K562 (cell line): ENCODE data around the gene CFAP73. TPM values are rescaled to one million over a fixed set of nuclear protein-coding genes. Genes with fewer than 3 reads are reported as not detected.
A peak's percentile ranks its signal among the peaks of the same experiment; 100 is the strongest.

Experiments
- EZH2 ChIP-seq: IDR thresholded peaks from 2 replicates; pipeline ENCODE4 v1.6.1; 2012; ENCODE audit warnings: low read depth, mild to moderate bottlenecking, inconsistent platforms, low read length, borderline replicate concordance
- TFAM ChIP-seq: fragments of 250-450 bp; sonication (Bioruptor Pico); conservative IDR thresholded peaks from 2 replicates; pipeline ENCODE4 v1.5.0; 2021; ENCODE audit warnings: mild to moderate bottlenecking, moderate library complexity
- TRIM28 ChIP-seq: fragments of 450-650 bp; IDR thresholded peaks from 2 replicates; pipeline ENCODE4 v1.6.1; 2017
- U2AF1 ChIP-seq: fragments of 200-400 bp; formaldehyde crosslinking; optimal IDR thresholded peaks from 2 replicates; pipeline ENCODE3; 2017; ENCODE audit warnings: mild to moderate bottlenecking, low read depth, low read length, moderate library complexity
- polyA plus RNA-seq, 8 experiments: library from polyadenylated mRNA; depleted of rRNA in 4 of 8; stranded (reverse) in 5 of 8; unstranded in 3 of 8; fragments of >200 nt; fragmentation: Nextera tagmentation in 2 of 8; fragmentation: Illumina TruSeq in 1 of 8; extraction: Ambion mirVana in 2 of 8; extraction: Trizol in 1 of 8; gene quantifications; 2 replicates each; pipeline versions ENCODE4 v1.2.1 to v1.2.3, GENCODE V29; 2011 to 2014; ENCODE audit warnings: inconsistent platforms in 1 of 8, missing spikeins in 1 of 8
- total RNA-seq, 7 experiments: library from RNA; depleted of rRNA in 6 of 7; stranded (reverse); fragments of >200 nt in 6 of 7; fragmentation: Illumina TruSeq in 2 of 7; extraction: Trizol in 2 of 7; gene quantifications; 2 replicates each; pipeline versions ENCODE4 v1.2.1 to v1.2.3, GENCODE V29; 2011 to 2021; ENCODE audit warnings: low replicate concordance in 1 of 7
- TF ChIP-seq, protein P1 (sequence below): fragments of 250-450 bp; sonication (Bioruptor Pico); IDR thresholded peaks from 2 replicates; pipeline ENCODE4 v1.8.0; 2021; ENCODE audit warnings: borderline replicate concordance, mild to moderate bottlenecking, moderate library complexity; ENCODE audit not compliant: poor library complexity, severe bottlenecking
- TF ChIP-seq, protein P2 (sequence below): fragments of 450-650 bp; conservative IDR thresholded peaks from 2 replicates; pipeline ENCODE4 v1.6.1; 2016; ENCODE audit warnings: missing genetic modification characterization, low read depth, mild to moderate bottlenecking, missing compliant biosample characterization, moderate library complexity
- TF ChIP-seq, protein P3 (sequence below): fragments of 450-650 bp; IDR thresholded peaks from 2 replicates; pipeline ENCODE4 v1.6.1; 2014; ENCODE audit warnings: low read depth, mild to moderate bottlenecking, moderate library complexity, borderline replicate concordance
- TF ChIP-seq, protein P4 (sequence below): IDR thresholded peaks from 2 replicates; pipeline ENCODE4 v1.6.1; 2011; ENCODE audit warnings: borderline replicate concordance, low read depth, mild to moderate bottlenecking, moderate library complexity, low read length; ENCODE audit not compliant: insufficient read depth, poor library complexity, severe bottlenecking
- TF ChIP-seq, protein P5 (sequence below): sonication (generic); formaldehyde crosslinking; IDR thresholded peaks from 2 replicates; pipeline ENCODE4 v1.8.0; 2022; ENCODE audit warnings: mild to moderate bottlenecking, missing genetic modification reagents
- TF ChIP-seq, protein P6 (sequence below): sonication (generic); formaldehyde crosslinking; IDR thresholded peaks from 2 replicates; pipeline ENCODE4 v1.8.0; 2023; ENCODE audit warnings: missing genetic modification reagents, mild to moderate bottlenecking, borderline replicate concordance
- TF ChIP-seq, protein P7 (sequence below): sonication (generic); formaldehyde crosslinking; IDR thresholded peaks from 2 replicates; pipeline ENCODE4 v1.8.1; 2022; ENCODE audit warnings: missing genetic modification reagents

Gene CFAP73
- total and polyA plus RNA-seq, 9 of the 15 experiments (the other 6 are each of a cell fraction or from before 2014, with no cell fraction given): not detected

DNA sequence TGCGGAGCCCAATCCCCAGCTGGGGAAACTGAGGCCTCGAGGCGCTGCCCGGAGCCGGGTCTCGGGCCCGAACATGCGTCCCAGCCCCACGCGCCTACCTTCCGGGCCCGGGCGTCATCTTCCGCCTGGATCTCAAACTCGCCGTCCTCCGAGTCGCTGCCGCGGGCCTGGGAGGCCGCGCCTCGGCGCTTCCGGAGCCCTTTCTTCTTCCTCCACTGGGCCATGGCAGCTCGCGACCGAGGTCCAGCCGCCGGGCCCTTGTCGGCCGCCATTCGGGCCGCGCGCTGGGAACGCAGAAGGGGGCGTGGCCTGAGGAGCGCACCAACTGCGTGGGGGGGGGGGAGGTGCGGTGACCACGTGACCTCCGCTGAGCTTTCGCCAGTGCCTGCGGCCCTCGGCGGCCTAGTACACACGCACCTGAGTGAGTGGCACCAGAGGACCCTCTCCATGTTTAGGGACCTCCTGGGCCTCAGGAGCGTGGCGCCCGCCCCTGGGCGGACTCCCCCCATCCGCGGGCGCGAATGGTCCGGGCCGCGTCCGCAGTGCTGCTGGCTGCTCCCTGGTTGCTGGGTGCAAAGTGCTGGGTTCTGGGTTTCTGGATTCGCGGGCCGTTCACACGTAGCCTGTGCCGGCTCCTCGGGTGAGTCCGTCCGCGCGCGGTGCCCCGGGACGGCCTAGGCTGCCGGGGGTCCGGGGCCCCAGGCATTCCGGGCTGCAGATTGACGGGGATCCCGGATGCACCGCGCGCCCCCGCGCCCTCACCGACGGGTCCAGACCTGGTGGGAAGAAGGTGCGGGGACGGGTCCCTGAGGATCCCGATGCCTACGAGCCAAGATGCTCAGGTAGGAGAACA lies 35.9 kb downstream of the CFAP73 start, which contains the start of the genes DDX54 and RITA1 (continued):
- TF ChIP-seq, protein P1, sequence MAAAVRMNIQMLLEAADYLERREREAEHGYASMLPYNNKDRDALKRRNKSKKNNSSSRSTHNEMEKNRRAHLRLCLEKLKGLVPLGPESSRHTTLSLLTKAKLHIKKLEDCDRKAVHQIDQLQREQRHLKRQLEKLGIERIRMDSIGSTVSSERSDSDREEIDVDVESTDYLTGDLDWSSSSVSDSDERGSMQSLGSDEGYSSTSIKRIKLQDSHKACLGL: peak; percentile 75
- TF ChIP-seq, protein P2, sequence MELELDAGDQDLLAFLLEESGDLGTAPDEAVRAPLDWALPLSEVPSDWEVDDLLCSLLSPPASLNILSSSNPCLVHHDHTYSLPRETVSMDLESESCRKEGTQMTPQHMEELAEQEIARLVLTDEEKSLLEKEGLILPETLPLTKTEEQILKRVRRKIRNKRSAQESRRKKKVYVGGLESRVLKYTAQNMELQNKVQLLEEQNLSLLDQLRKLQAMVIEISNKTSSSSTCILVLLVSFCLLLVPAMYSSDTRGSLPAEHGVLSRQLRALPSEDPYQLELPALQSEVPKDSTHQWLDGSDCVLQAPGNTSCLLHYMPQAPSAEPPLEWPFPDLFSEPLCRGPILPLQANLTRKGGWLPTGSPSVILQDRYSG: no peak
- no peak for TF ChIP-seq TFAM
- TF ChIP-seq, protein P3, sequence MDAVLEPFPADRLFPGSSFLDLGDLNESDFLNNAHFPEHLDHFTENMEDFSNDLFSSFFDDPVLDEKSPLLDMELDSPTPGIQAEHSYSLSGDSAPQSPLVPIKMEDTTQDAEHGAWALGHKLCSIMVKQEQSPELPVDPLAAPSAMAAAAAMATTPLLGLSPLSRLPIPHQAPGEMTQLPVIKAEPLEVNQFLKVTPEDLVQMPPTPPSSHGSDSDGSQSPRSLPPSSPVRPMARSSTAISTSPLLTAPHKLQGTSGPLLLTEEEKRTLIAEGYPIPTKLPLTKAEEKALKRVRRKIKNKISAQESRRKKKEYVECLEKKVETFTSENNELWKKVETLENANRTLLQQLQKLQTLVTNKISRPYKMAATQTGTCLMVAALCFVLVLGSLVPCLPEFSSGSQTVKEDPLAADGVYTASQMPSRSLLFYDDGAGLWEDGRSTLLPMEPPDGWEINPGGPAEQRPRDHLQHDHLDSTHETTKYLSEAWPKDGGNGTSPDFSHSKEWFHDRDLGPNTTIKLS: peak; percentile 48; the same call in 1 of the 2 replicates
- no peak for TF ChIP-seq EZH2
- TF ChIP-seq U2AF1: peak; percentile 72
- TF ChIP-seq, protein P4, sequence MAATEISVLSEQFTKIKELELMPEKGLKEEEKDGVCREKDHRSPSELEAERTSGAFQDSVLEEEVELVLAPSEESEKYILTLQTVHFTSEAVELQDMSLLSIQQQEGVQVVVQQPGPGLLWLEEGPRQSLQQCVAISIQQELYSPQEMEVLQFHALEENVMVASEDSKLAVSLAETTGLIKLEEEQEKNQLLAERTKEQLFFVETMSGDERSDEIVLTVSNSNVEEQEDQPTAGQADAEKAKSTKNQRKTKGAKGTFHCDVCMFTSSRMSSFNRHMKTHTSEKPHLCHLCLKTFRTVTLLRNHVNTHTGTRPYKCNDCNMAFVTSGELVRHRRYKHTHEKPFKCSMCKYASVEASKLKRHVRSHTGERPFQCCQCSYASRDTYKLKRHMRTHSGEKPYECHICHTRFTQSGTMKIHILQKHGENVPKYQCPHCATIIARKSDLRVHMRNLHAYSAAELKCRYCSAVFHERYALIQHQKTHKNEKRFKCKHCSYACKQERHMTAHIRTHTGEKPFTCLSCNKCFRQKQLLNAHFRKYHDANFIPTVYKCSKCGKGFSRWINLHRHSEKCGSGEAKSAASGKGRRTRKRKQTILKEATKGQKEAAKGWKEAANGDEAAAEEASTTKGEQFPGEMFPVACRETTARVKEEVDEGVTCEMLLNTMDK: no peak
- TF ChIP-seq, protein P5, sequence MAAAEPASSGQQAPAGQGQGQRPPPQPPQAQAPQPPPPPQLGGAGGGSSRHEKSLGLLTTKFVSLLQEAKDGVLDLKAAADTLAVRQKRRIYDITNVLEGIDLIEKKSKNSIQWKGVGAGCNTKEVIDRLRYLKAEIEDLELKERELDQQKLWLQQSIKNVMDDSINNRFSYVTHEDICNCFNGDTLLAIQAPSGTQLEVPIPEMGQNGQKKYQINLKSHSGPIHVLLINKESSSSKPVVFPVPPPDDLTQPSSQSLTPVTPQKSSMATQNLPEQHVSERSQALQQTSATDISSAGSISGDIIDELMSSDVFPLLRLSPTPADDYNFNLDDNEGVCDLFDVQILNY (CRISPR knock-in tag): 0 out of 2 replicates have a peak, but pooled peaks have one; percentile 79
- no peak for TF ChIP-seq TRIM28
- TF ChIP-seq, protein P6, sequence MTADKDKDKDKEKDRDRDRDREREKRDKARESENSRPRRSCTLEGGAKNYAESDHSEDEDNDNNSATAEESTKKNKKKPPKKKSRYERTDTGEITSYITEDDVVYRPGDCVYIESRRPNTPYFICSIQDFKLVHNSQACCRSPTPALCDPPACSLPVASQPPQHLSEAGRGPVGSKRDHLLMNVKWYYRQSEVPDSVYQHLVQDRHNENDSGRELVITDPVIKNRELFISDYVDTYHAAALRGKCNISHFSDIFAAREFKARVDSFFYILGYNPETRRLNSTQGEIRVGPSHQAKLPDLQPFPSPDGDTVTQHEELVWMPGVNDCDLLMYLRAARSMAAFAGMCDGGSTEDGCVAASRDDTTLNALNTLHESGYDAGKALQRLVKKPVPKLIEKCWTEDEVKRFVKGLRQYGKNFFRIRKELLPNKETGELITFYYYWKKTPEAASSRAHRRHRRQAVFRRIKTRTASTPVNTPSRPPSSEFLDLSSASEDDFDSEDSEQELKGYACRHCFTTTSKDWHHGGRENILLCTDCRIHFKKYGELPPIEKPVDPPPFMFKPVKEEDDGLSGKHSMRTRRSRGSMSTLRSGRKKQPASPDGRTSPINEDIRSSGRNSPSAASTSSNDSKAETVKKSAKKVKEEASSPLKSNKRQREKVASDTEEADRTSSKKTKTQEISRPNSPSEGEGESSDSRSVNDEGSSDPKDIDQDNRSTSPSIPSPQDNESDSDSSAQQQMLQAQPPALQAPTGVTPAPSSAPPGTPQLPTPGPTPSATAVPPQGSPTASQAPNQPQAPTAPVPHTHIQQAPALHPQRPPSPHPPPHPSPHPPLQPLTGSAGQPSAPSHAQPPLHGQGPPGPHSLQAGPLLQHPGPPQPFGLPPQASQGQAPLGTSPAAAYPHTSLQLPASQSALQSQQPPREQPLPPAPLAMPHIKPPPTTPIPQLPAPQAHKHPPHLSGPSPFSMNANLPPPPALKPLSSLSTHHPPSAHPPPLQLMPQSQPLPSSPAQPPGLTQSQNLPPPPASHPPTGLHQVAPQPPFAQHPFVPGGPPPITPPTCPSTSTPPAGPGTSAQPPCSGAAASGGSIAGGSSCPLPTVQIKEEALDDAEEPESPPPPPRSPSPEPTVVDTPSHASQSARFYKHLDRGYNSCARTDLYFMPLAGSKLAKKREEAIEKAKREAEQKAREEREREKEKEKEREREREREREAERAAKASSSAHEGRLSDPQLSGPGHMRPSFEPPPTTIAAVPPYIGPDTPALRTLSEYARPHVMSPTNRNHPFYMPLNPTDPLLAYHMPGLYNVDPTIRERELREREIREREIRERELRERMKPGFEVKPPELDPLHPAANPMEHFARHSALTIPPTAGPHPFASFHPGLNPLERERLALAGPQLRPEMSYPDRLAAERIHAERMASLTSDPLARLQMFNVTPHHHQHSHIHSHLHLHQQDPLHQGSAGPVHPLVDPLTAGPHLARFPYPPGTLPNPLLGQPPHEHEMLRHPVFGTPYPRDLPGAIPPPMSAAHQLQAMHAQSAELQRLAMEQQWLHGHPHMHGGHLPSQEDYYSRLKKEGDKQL (CRISPR knock-in tag): 0 out of 2 replicates have a peak, but pooled peaks have one; percentile 71
- TF ChIP-seq, protein P7, sequence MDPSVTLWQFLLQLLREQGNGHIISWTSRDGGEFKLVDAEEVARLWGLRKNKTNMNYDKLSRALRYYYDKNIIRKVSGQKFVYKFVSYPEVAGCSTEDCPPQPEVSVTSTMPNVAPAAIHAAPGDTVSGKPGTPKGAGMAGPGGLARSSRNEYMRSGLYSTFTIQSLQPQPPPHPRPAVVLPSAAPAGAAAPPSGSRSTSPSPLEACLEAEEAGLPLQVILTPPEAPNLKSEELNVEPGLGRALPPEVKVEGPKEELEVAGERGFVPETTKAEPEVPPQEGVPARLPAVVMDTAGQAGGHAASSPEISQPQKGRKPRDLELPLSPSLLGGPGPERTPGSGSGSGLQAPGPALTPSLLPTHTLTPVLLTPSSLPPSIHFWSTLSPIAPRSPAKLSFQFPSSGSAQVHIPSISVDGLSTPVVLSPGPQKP (CRISPR knock-in tag): no peak
